Measurements from ENCODE around the gene PNRC2. TPM values are rescaled to one million over a fixed set of nuclear protein-coding genes. Genes with fewer than 3 reads are reported as not detected.

The PNRC2 gene
- total RNA-seq, 3 donors from 2014 or later (not counting 1 experiment from before 2014, with no cell fraction given) = 124 to 205 (median 180) TPM

GRCh38 chr1:23997812-23998211 is 38.2 kb downstream of the PNRC2 start:
- no peaks in the 10 kb centered on the region for H3K36me3 Mint-ChIP-seq
- H3K36me3 ChIP-seq (ENCODE audit: control insufficient read depth, insufficient read depth, low read length) = no peaks in the 10 kb centered on the region
- no peak overlapping the region for H3K27ac Mint-ChIP-seq
- 57% methylated on average over 1 of the region's 1 CpG for WGBS (ENCODE audit: insufficient coverage)
- no peak for TF ChIP-seq CTCF (IDR thresholded peaks at IDR 0.05)
- H3K9me3 ChIP-seq (ENCODE audit: control insufficient read depth, insufficient read depth, low read length) = no peaks in the 10 kb centered on the region
- no peak overlapping the region for H3K4me3 Mint-ChIP-seq
- no peak overlapping the region for H3K27ac ChIP-seq (ENCODE audit: low read length)
- H3K27me3 ChIP-seq (ENCODE audit: control insufficient read depth, insufficient read depth, low read length) = no peaks in the 10 kb centered on the region
- H3K27me3 Mint-ChIP-seq (ENCODE audit: low read depth in 2 of 2) = peaks cover 3 to 6% of the 10 kb centered on the region in 2 donors
- intact Hi-C loops (cut with micrococcal nuclease) = no loop called here
- H3K4me1 Mint-ChIP-seq = no peaks in the 10 kb centered on the region
- ATAC-seq (no peak), DNase-seq (no peak)
- no peaks in the 10 kb centered on the region for H3K9me3 Mint-ChIP-seq
- H3K4me1 ChIP-seq (ENCODE audit: control insufficient read depth, insufficient read depth, low read length) = no peaks in the 10 kb centered on the region
- H3K4me3 ChIP-seq (ENCODE audit: low read length) = no peak overlapping the region

GRCh38 chr1:23999156-23999671 is 39.6 kb downstream of the PNRC2 start:
- no peak overlapping the region for H3K4me3 Mint-ChIP-seq
- no peaks in the 10 kb centered on the region for H3K4me1 Mint-ChIP-seq
- ATAC-seq (no peak), DNase-seq (no peak)
- Histone ChIP-seq H3K27ac (ENCODE audit: low read length) (no peak overlapping the region), H3K4me3 (ENCODE audit: low read length) (no peak overlapping the region), H3K36me3 (ENCODE audit: control insufficient read depth, insufficient read depth, low read length) (no peaks in the 10 kb centered on the region), H3K9me3 (ENCODE audit: control insufficient read depth, insufficient read depth, low read length) (no peaks in the 10 kb centered on the region), H3K4me1 (ENCODE audit: control insufficient read depth, insufficient read depth, low read length) (no peaks in the 10 kb centered on the region), H3K27me3 (ENCODE audit: control insufficient read depth, insufficient read depth, low read length) (no peaks in the 10 kb centered on the region)
- H3K27me3 Mint-ChIP-seq (ENCODE audit: low read depth in 2 of 2) = peaks cover 10 to 20% of the 10 kb centered on the region in 2 donors
- 100% methylated on average over 1 of the region's 3 CpGs for WGBS (ENCODE audit: insufficient coverage)
- H3K9me3 Mint-ChIP-seq = no peaks in the 10 kb centered on the region
- H3K27ac Mint-ChIP-seq = no peak overlapping the region
- TF ChIP-seq CTCF (IDR thresholded peaks at IDR 0.05) = no peak
- intact Hi-C loops (cut with micrococcal nuclease) = no loop called here
- no peaks in the 10 kb centered on the region for H3K36me3 Mint-ChIP-seq

- no peak for ATAC-seq
- no peak overlapping the region for H3K27ac Mint-ChIP-seq
Observed at GRCh38 chr1:24002695-24003094, 43.1 kb downstream of the PNRC2 start.

More at GRCh38 chr1:24002695-24003094, 43.1 kb downstream of the PNRC2 start:
- Histone ChIP-seq H3K27ac (ENCODE audit: low read length) (no peak overlapping the region), H3K4me3 (ENCODE audit: low read length) (no peak overlapping the region), H3K36me3 (ENCODE audit: control insufficient read depth, insufficient read depth, low read length) (no peaks in the 10 kb centered on the region), H3K27me3 (ENCODE audit: control insufficient read depth, insufficient read depth, low read length) (peaks cover 2% of the 10 kb centered on the region), H3K4me1 (ENCODE audit: control insufficient read depth, insufficient read depth, low read length) (no peaks in the 10 kb centered on the region), H3K9me3 (ENCODE audit: control insufficient read depth, insufficient read depth, low read length) (no peaks in the 10 kb centered on the region)
- Mint-ChIP-seq H3K9me3 (no peaks in the 10 kb centered on the region), H3K4me1 (no peaks in the 10 kb centered on the region), H3K4me3 (no peak overlapping the region), H3K27me3 (ENCODE audit: low read depth in 2 of 2) (peaks cover 13 to 28% of the 10 kb centered on the region in 2 donors), H3K36me3 (no peaks in the 10 kb centered on the region)
- no peak for DNase-seq
- 90% methylated on average over 2 of the region's 2 CpGs for WGBS (ENCODE audit: insufficient coverage)
- intact Hi-C loops (cut with micrococcal nuclease) = no loop called here
- no peak for TF ChIP-seq CTCF (IDR thresholded peaks at IDR 0.05)
